AG04449 (cell line): ENCODE measurements around the gene NPLOC4.
A peak's percentile ranks its signal among the peaks of the same experiment; 100 is the strongest.
"Not testable (repeated sequence)": the region's sequence is repeated elsewhere in the genome, so short reads cannot be mapped to it uniquely, and the experiment has no call there.

Experiments used
- CTCF ChIA-PET: fragments of 350-600 bp; formaldehyde crosslinking; extraction: SDS; loops from one replicate; lab custom pipeline; 2021; ENCODE audit warnings: antibody characterized with exemption; lab: Yijun Ruan, JAX
- POLR2A ChIA-PET: fragments of 400-600, 350-600 bp; formaldehyde crosslinking; extraction: SDS; loops from one replicate; lab custom pipeline; 2020; ENCODE audit warnings: antibody characterized with exemption, inconsistent platforms; lab: Yijun Ruan, JAX
- DNase-seq: peaks from one replicate; pipeline ENCODE4 v3.0.0-alpha.2; 2010; ENCODE audit warnings: low read depth, low spot score
- H3K4me3 ChIP-seq: 2 replicates; pipeline ENCODE4 v1.5.1; 2011; ENCODE audit warnings: low read depth, mild to moderate bottlenecking, control low read depth, low read length
- CTCF ChIP-seq: IDR thresholded peaks from one replicate; pipeline ENCODE4 v1.5.1; 2011; ENCODE audit warnings: mild to moderate bottlenecking, moderate library complexity, low read length, control low read depth, inconsistent platforms; ENCODE audit not compliant: insufficient read depth; ENCODE audit errors: missing control alignments

NPLOC4 gene

DNA sequence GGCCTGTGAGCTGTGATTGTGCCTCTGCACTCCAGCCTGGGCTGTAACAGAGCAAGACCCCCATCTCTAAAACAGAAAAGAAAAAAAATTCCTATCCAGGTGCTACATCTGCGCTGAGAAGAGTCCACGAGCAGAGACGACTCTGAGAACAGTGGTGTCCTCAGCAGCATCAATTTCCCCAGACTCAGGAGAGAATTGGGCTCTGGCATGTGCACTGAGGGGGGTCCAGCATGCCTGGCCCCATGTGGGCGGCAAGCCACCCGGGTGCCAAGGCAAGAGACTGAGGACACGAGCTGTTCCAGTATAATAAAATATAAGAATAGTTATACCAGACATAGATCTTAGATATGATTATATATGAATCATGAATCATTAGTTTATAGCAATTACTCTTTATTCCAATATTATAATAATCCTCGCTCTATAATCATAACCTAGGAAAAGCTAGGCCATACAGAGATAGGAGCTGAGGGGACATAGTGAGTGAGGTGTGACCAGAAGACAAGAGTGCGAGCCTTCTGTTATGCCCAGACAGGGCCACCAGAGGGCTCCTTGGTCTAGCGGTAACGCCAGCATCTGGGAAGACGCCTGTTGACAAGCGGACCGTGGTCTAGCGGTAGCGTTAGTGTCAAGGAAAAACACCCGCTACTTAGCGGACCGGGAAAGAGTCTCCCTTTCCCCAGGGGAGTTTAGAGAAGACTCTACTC, 38.8 kb upstream of the NPLOC4 start:
- not testable (repeated sequence) for DNase-seq, H3K4me3 ChIP-seq
- CTCF ChIA-PET = interaction anchor here (0.8 to 1.9 kb wide), 9 partner anchors 8 to 179 kb away, joined by 3 to 9 read pairs (median 4); partner anchors contain the start of genes ARL16 and HGS
- peak; percentile 40 for TF ChIP-seq CTCF
- POLR2A ChIA-PET = interaction anchor here (0.9 to 1.2 kb wide), 3 partner anchors 9 to 34 kb away, joined by 3 to 4 read pairs (median 4); partner anchors contain the start of genes CCDC137 and OXLD1

DNA sequence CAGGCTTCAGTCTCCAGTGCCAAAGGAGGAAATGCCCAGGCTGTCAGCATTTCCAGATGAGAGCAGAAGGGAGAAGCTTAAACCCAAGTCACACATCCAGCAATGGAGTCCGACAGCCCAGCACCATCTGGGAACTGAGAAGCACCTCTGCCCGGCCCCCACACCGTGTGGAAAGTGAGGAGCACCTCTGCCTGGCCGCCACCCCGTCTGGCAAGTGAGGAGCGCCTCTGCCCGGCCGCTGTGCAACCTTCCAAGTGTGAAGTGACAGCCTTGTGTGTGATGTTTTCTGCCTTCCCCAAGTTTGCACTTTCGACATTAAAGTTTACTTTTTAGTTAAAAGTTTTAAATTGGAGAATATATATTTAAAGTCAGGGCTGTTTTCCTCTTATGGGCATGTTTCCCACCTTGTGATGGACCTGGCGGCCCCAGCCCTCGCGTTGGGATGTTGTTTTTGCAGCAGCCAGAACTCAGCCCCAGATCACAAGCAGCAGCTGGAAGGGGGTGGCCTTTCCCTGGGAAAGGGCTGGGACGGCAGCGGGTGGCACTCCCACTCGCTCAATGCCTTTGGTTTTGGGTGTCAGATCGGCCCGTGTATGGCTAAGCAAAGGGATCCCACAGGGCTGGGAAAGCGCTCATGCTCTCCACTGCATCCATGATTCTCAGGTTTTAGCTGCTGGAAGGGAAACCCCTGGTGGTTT, 36.8 kb upstream of the NPLOC4 start:
- no peak overlapping the region for H3K4me3 ChIP-seq
- POLR2A ChIA-PET = interaction anchor here (1.0 kb wide), 1 partner anchor 10 kb away, joined by 3 read pairs; the partner anchor contains the start of genes ARL16 and HGS
- CTCF ChIA-PET = interaction anchor here (1.0 to 1.3 kb wide), 2 partner anchors 10 to 255 kb away, joined by 3 read pairs; partner anchors contain the start of genes ARL16 and HGS
- no peak for DNase-seq
- no peak for TF ChIP-seq CTCF

DNA sequence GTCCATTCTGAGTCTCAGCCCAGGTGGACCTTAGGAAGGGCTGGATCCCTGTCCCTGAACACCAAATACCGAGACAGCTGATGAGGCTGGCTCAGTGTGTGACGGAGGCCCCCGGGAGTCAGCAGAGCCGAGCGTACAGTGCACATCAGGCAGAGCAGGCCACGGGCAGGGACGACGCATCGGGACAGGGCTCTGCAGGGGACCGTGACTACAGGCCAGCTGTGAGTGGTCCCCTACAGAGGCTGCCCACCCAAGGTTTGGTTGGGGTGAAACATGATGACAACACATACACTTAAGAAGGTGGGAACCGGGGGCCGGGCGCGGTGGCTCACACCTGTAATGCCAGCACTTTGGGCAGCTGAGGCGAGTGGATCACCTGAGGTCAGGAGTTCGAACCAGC, 36.0 kb upstream of the NPLOC4 start:
- TF ChIP-seq CTCF = no peak
- no peak for DNase-seq
- CTCF ChIA-PET = interaction anchor here (1.0 to 1.2 kb wide), 2 partner anchors 10 to 256 kb away, joined by 3 to 7 read pairs; partner anchors contain the start of genes ARL16 and HGS
- POLR2A ChIA-PET = no interaction called here
- no peak overlapping the region for H3K4me3 ChIP-seq

DNA sequence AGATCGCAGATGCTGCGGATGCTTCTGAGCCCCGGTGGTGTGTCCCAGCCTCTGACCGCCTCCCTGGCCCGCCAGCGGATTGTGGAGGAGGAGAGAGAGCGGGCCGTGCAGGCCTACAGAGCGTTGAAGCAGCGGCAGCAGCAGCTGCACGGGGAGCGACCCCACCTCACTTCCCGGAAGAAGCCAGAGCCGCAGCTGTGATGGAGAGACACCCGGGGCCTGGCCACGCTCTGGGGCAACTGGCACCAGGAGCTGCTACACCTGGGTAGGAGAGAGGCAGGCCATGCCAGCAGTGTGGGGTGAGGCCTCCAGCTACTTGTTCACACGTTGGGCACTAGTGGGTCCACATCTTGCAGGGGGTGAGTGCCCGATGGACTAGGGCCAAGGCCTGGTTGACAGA, 35.6 kb upstream of the NPLOC4 start:
- ChIA-PET CTCF (interaction anchor here (1.2 kb wide), 1 partner anchor 11 kb away, joined by 7 read pairs; the partner anchor contains the start of genes ARL16 and HGS), POLR2A (no interaction called here)
- TF ChIP-seq CTCF = no peak
- no peak overlapping the region for H3K4me3 ChIP-seq
- DNase-seq = no peak

DNA sequence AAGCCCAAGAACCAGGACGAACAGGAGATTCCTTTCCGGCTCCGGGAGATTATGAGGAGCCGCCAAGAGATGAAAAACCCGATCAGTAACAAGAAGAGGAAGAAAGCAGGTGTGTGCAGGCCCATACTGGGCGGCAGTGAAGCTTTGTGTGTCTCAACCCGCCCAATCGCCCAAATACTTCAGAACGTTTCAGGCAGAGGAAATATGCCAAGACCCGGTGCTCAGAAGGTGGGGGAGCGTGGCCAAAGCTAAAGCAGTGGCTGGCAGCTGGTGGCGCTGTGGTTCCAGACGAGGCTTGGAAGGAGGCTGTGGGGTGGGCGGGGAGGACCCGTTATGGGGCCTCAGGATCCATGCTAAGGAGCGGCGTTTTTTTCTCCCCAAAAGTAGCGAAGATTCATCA, 30.8 kb upstream of the NPLOC4 start:
- H3K4me3 ChIP-seq = peak overlapping the region; percentile 18
- ChIA-PET CTCF (interaction anchor here (1.5 kb wide), 1 partner anchor 10 kb away, joined by 5 read pairs; no protein-coding TSS in a partner anchor), POLR2A (interaction anchor here (2.2 kb wide), 1 partner anchor 11 kb away, joined by 7 read pairs; the partner anchor contains the start of gene PDE6G)
- TF ChIP-seq CTCF = no peak
- no peak for DNase-seq
